Colonic mucosa (tissue), 4 donors: ENCODE measurements around the gene BMP2K. TPM values are rescaled to one million over a fixed set of nuclear protein-coding genes. Genes with fewer than 3 reads are reported as not detected.
"Not testable (repeated sequence)": the region's sequence is repeated elsewhere in the genome, so short reads cannot be mapped to it uniquely, and the experiment has no call there.

Experiments
- DNase-seq: peaks from one replicate; pipeline ENCODE4 v3.0.0-alpha.2; 2020
- H3K27ac ChIP-seq: fragments of 200-600 bp; one replicate; pipeline ENCODE4 v1.8.0; 2021
- H3K27me3 ChIP-seq: fragments of 200-600 bp; one replicate; pipeline ENCODE4 v1.8.0; 2021
- H3K36me3 ChIP-seq: fragments of 200-600 bp; one replicate; pipeline ENCODE4 v1.8.0; 2021
- H3K4me1 ChIP-seq: fragments of 200-600 bp; one replicate; pipeline ENCODE4 v1.8.0; 2021; ENCODE audit warnings: mild to moderate bottlenecking
- H3K4me3 ChIP-seq: fragments of 200-600 bp; one replicate; pipeline ENCODE4 v1.8.0; 2021
- H3K9ac ChIP-seq, 2 donors: one replicate each; pipeline ENCODE4 v1.7.0; 2013; ENCODE audit warnings: control low read depth in 2 of 2, low read depth in 2 of 2, low read length in 2 of 2
- H3K9me3 ChIP-seq: fragments of 200-600 bp; one replicate; pipeline ENCODE4 v1.8.0; 2021
- intact Hi-C: fragments of 100-400 bp; cut with DNase I; formaldehyde crosslinking; loops from one replicate; pipeline ENCODE4 v1.14.1; 2022
- total RNA-seq, 2 donors: library from RNA; stranded (reverse); fragmentation: NEBNext Ultra II Directional in 1 of 2; extraction: Animal tissue kit (Norgen Biotek cat#: 25700) in 1 of 2; gene quantifications; one replicate each; pipeline ENCODE4 v1.2.1, GENCODE V29; 2021
- TF ChIP-seq, protein P1 (sequence below): fragments of 200-600 bp; IDR thresholded peaks from one replicate; pipeline ENCODE4 v1.8.0; 2022; ENCODE audit warnings: antibody characterized with exemption, mild to moderate bottlenecking
- donor health status: healthy.
- donor health status: DM: no; HTN: no; CAD: no.
- donor health status: DM: no; HTN: no; CAD: no.

BMP2K gene
- total RNA-seq, 2 donors from 2014 or later: 52.4 to 55.7 TPM

DNA sequence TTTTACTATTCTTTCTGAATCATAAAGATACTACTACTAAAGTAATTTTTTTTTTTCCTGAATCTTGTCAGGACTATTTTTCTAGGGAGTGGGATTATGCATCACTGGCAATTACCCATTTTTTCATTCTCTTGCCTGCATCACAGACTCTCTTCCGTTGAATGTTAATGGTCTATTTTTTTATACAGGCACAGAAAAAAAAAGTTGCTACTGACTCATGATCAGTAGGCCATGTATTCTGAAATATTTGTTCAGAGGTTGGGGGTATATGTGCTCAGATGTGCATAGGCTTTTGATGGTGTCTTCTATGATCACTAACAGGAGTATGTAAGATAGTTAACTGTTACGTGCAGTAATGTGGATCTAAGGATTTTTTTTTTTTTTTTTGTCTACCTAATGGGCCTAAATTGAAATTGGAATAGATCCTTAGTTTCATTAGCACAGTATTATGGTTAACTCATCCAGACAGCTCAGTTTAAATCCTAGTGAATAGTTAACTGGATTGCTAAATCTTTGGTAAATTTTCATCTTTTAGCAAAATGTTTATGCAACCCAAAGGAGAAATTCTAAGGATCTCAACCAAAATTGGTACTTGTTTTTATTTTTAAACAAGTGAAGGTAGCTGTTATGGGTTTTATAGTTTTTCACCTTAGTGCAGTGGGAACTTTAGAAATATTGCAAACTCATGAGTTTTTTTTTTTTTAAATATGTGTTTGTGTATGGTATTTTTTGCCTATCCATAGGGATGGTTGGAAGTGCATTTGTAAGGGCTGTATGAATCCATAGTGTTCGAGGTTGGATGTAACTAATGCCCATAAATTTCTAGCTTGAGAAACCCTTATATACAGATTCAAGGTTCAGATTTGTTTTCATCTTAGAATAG is 12.1 kb downstream of the BMP2K start:
- DNase-seq: no peak
- Histone ChIP-seq H3K27ac (no peak overlapping the region), H3K4me3 (no peak overlapping the region), H3K27me3 (no peaks in the 10 kb centered on the region), H3K9ac (no peak overlapping the region), H3K36me3 (no peaks in the 10 kb centered on the region), H3K4me1 (no peaks in the 10 kb centered on the region), H3K9me3 (no peaks in the 10 kb centered on the region)
- TF ChIP-seq, protein P1, sequence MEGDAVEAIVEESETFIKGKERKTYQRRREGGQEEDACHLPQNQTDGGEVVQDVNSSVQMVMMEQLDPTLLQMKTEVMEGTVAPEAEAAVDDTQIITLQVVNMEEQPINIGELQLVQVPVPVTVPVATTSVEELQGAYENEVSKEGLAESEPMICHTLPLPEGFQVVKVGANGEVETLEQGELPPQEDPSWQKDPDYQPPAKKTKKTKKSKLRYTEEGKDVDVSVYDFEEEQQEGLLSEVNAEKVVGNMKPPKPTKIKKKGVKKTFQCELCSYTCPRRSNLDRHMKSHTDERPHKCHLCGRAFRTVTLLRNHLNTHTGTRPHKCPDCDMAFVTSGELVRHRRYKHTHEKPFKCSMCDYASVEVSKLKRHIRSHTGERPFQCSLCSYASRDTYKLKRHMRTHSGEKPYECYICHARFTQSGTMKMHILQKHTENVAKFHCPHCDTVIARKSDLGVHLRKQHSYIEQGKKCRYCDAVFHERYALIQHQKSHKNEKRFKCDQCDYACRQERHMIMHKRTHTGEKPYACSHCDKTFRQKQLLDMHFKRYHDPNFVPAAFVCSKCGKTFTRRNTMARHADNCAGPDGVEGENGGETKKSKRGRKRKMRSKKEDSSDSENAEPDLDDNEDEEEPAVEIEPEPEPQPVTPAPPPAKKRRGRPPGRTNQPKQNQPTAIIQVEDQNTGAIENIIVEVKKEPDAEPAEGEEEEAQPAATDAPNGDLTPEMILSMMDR: no peak
- intact Hi-C loops: no loop called here

DNA sequence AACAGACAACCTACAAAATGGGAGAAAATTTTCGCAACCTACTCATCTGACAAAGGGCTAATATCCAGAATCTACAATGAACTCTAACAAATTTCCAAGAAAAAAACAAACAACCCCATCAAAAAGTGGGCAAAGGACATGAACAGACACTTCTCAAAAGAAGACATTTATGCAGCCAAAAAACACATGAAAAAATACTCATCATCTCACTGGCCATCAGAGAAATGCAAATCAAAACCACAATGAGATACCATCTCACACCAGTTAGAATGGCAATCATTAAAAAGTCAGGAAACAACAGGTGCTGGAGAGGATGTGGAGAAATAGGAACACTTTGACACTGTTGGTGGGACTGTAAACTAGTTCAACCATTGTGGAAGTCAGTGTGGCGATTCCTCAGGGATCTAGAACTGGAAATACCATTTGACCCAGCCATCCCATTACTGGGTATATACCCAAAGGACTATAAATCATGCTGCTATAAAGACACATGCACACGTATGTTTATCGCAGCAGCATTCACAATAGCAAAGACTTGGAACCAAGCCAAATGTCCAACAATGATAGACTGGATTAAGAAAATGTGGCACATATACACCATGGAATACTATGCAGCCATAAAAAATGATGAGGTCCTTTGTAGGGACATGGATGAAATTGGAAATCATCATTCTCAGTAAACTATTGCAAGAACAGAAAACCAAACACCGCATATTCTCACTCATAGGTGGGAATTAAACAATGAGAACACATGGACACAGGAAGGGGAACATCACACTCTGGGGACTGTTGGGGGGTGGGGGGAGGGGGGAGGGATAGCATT is 19.7 kb downstream of the BMP2K start:
- H3K9me3 ChIP-seq, H3K27ac ChIP-seq, H3K4me1 ChIP-seq, DNase-seq, H3K36me3 ChIP-seq, H3K9ac ChIP-seq, intact Hi-C loops, H3K4me3 ChIP-seq, H3K27me3 ChIP-seq: not testable (repeated sequence)

DNA sequence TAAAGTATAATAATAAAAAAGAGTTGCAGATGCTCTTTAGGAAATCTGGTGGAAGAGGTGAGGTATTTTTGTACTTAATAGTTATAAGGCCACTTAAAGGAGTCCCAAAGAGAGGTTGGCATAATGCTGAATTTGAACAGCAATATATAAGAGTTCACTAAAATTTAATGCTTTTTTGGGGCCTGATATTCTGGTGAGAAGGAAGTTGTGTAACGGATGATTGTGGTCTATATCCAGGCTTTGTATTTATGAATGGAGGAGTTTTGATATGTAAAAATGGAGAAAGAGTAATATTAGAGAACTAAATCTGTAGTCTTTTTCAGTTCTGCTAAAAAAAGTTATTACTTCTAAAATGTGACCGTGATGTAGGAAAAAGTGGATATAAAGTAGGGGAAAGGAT is 20.4 kb downstream of the BMP2K start:
- DNase-seq: no peak
- Histone ChIP-seq H3K4me3 (no peak overlapping the region), H3K27me3 (no peaks in the 10 kb centered on the region), H3K27ac (no peak overlapping the region), H3K4me1 (no peaks in the 10 kb centered on the region), H3K9me3 (no peaks in the 10 kb centered on the region), H3K36me3 (no peaks in the 10 kb centered on the region), H3K9ac (no peak overlapping the region)
- intact Hi-C loops: no loop called here
- TF ChIP-seq, protein P1: no peak

DNA sequence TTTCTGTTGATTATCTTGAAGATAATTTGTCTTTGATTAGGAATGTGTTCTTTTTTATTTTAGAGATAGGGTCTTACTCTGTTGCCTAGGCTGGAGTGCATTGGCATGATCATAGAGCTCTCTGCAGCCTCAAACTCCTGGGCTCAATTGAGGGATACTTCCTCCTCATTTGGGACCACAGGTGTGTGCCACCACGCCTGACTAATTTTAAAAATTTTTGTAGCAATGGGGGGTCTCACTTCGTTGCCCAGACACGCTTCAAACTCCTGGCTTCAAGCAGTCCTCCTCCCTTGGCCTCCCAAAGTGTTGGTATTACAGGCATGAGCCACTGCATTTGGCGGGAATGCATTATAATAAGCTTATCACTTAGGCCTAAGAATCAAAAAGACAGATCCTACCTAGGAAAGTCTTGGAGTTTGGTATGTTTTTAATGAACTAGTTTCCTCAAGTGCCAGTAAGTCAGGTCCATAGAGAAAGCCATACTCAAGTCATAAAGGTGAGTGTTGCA is 21.7 kb downstream of the BMP2K start:
- no peak overlapping the region for H3K4me3 ChIP-seq
- no peak overlapping the region for H3K27ac ChIP-seq
- no peaks in the 10 kb centered on the region for H3K27me3 ChIP-seq
- no peaks in the 10 kb centered on the region for H3K4me1 ChIP-seq
- DNase-seq: no peak
- no peak overlapping the region for H3K9ac ChIP-seq
- H3K36me3 ChIP-seq: no peaks in the 10 kb centered on the region
- TF ChIP-seq, protein P1: no peak
- no peaks in the 10 kb centered on the region for H3K9me3 ChIP-seq
- intact Hi-C loops: no loop called here

DNA sequence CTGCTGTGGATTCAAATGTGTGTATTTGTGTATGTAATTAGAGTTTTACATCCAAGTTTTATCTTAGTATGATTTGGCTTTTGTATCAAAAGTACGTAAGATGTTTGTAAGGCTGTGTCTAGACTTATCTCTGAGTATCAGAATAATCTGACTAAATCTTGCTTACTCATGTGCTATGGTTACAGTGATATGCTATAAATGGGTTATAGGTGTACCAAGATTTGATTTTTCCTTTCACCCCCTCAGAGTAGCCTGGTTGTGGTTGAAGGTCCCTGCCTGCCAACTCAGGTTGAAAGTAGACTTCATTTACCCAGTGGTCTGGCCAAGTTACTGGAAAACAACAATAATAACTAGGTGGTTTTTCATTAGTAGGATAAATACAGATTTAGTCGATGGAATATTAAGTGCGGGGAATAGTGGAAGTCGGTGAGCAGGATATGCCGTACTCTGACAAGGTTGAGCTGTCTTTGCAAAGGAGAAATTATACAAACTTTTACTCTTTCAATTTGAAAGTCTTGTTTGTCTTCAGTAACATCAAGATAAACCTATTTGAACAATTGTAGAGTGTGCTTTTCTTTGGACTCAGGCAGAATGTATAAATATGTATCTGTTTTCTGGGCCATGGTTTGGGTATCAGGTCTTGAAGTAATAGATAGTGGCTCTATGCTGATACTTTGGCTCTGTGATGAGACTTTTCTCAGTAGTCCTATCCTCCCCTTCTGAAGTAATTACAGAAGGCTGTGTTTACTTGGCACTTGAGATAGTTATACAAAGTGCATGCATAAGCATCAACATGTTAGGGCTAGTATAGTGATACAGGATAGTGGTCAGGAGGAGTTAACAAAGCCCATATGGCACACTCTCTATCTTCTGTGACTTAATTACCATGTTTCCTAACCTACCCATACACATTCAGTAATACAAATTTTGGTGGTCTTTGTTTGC is 23.7 kb downstream of the BMP2K start:
- H3K9me3 ChIP-seq: no peaks in the 10 kb centered on the region
- TF ChIP-seq, protein P1: no peak
- H3K4me1 ChIP-seq: no peaks in the 10 kb centered on the region
- H3K4me3 ChIP-seq: no peak overlapping the region
- no peak overlapping the region for H3K27ac ChIP-seq
- no peak for DNase-seq
- H3K36me3 ChIP-seq: no peaks in the 10 kb centered on the region
- H3K27me3 ChIP-seq: no peaks in the 10 kb centered on the region
- intact Hi-C loops: no loop called here
- H3K9ac ChIP-seq: no peak overlapping the region
